NCI-H510A treated with DMSO at 0.1 percent for 48 hours (cell line): ENCODE results near the gene GALNT18.
A peak's percentile ranks its signal among the peaks of the same experiment; 100 is the strongest.

Source experiments
- DNase-seq: peaks from one replicate; lab custom pipeline; 2025; lab: John Stamatoyannopoulos, UW

GALNT18 gene

GRCh38 chr11:11563200-11563975, 58.4 kb downstream of the GALNT18 start:
- no peak for DNase-seq

GRCh38 chr11:11561991-11562390, 59.8 kb downstream of the GALNT18 start:
- DNase-seq = no peak

GRCh38 chr11:11558826-11559225, 63.0 kb downstream of the GALNT18 start:
- peak; percentile 23 for DNase-seq

- DNase-seq = peak; percentile 22
Observed at GRCh38 chr11:11558396-11558795, 63.4 kb downstream of the GALNT18 start.

- peak; percentile 41 for DNase-seq
Observed at GRCh38 chr11:11555208-11555607, 66.6 kb downstream of the GALNT18 start.

GRCh38 chr11:11553573-11553972, 68.2 kb downstream of the GALNT18 start:
- no peak for DNase-seq

GRCh38 chr11:11552529-11553087, 69.2 kb downstream of the GALNT18 start:
- DNase-seq = no peak

- DNase-seq = no peak
Observed at GRCh38 chr11:11550534-11550933, 71.3 kb downstream of the GALNT18 start.

- no peak for DNase-seq
Observed at GRCh38 chr11:11545285-11546275, 76.2 kb downstream of the GALNT18 start.

- no peak for DNase-seq
Observed at GRCh38 chr11:11543656-11544055, 78.1 kb downstream of the GALNT18 start.

- no peak for DNase-seq
Observed at GRCh38 chr11:11540157-11540556, 81.6 kb downstream of the GALNT18 start.

GRCh38 chr11:11538277-11538960, 83.4 kb downstream of the GALNT18 start:
- no peak for DNase-seq

GRCh38 chr11:11537871-11538270, 83.9 kb downstream of the GALNT18 start:
- DNase-seq = no peak

- DNase-seq = no peak
Observed at GRCh38 chr11:11537372-11537771, 84.4 kb downstream of the GALNT18 start.

GRCh38 chr11:11536650-11537049, 85.2 kb downstream of the GALNT18 start:
- DNase-seq = no peak

- no peak for DNase-seq
Observed at GRCh38 chr11:11535611-11536010, 86.2 kb downstream of the GALNT18 start.

- DNase-seq = no peak
Observed at GRCh38 chr11:11534981-11535380, 86.8 kb downstream of the GALNT18 start.

- no peak for DNase-seq
Observed at GRCh38 chr11:11533751-11534150, 88.1 kb downstream of the GALNT18 start.

GRCh38 chr11:11533057-11533456, 88.7 kb downstream of the GALNT18 start:
- DNase-seq = no peak

GRCh38 chr11:11532574-11532973, 89.2 kb downstream of the GALNT18 start:
- DNase-seq = no peak

- no peak for DNase-seq
Observed at GRCh38 chr11:11531131-11531908, 90.5 kb downstream of the GALNT18 start.
